ENCODE data around the gene ATP6AP1.
A peak's percentile ranks its signal among the peaks of the same experiment; 100 is the strongest.

ATP6AP1 gene

GRCh38 chrX:154460326-154460725 is 31.8 kb downstream of the ATP6AP1 start:
- TF ChIP-seq, protein P1, sequence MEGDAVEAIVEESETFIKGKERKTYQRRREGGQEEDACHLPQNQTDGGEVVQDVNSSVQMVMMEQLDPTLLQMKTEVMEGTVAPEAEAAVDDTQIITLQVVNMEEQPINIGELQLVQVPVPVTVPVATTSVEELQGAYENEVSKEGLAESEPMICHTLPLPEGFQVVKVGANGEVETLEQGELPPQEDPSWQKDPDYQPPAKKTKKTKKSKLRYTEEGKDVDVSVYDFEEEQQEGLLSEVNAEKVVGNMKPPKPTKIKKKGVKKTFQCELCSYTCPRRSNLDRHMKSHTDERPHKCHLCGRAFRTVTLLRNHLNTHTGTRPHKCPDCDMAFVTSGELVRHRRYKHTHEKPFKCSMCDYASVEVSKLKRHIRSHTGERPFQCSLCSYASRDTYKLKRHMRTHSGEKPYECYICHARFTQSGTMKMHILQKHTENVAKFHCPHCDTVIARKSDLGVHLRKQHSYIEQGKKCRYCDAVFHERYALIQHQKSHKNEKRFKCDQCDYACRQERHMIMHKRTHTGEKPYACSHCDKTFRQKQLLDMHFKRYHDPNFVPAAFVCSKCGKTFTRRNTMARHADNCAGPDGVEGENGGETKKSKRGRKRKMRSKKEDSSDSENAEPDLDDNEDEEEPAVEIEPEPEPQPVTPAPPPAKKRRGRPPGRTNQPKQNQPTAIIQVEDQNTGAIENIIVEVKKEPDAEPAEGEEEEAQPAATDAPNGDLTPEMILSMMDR (IDR thresholded peaks at IDR 0.05; ENCODE audit: low read depth, low read length) = peak; percentile 49
- peak; percentile 65 for DNase-seq
- Histone ChIP-seq H3K27me3 (no peaks in the 10 kb centered on the region), H3K36me3 (peaks cover 5% of the 10 kb centered on the region; the same call in 1 of the 2 replicates), H3K4me3 (ENCODE audit: low read depth, low read length) (no peak overlapping the region), H3K4me1 (peaks cover 9% of the 10 kb centered on the region), H3K9me3 (no peaks in the 10 kb centered on the region)

DNA sequence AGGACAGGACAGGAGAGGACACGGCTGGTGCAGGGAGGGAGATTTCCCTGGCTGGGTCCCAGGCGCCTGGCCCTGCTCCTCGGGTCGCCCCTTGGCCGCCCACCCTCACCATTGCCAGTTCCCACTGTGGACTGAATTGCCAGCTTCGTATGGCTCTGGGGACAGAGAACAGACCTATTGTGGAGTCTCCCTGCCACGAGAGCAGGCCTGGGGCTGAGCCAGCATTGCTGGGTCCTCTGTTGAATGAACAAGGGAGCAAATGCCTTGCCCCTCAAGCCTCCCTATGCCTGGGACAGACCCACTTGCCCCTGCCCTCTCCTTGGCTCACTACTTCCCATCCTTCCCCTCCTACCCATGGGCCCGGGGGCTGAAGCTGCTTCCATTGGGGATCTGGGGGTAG is 33.9 kb downstream of the ATP6AP1 start:
- no peaks in the 10 kb centered on the region for H3K27me3 ChIP-seq
- H3K9me3 ChIP-seq = no peaks in the 10 kb centered on the region
- peaks cover 9% of the 10 kb centered on the region for H3K4me1 ChIP-seq
- no peak for DNase-seq
- TF ChIP-seq, protein P1 (IDR thresholded peaks at IDR 0.05; ENCODE audit: low read depth, low read length) = no peak
- H3K36me3 ChIP-seq = peaks cover 5% of the 10 kb centered on the region; the same call in 1 of the 2 replicates
- H3K4me3 ChIP-seq (ENCODE audit: low read depth, low read length) = no peak overlapping the region

- H3K4me1 ChIP-seq = peaks cover 9% of the 10 kb centered on the region
- H3K27me3 ChIP-seq = no peaks in the 10 kb centered on the region
- peaks cover 5% of the 10 kb centered on the region; the same call in 1 of the 2 replicates for H3K36me3 ChIP-seq
Observed at GRCh38 chrX:154463611-154464220, 35.2 kb downstream of the ATP6AP1 start.

DNA sequence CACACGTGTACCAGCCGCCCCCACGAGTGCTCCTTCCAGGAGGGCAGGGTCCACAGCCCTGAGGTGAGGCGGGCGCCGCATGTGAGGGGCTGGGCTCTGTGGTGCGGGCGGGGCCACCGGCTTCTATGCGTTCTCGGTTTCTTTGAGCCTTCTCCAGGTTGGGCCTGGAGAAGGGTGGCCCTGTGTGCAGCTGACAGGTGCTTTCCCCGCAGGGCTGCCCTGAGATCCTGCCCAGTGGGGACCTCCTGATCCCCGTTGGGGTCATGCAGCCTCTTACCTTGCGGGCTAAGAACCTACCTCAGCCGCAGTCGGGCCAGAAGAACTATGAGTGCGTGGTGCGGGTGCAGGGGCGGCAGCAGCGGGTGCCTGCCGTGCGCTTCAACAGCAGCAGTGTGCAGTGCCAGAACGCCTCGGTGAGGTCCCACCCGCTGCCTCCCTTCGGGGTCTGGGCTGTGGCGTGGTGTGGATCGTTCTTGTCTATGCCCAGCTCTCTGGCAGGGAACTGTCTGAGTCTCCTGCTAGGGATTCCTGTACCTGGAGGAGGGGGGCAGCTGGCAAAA is 36.4 kb downstream of the ATP6AP1 start:
- DNase-seq = no peak
- Histone ChIP-seq H3K4me1 (peaks cover 1% of the 10 kb centered on the region; the same call in 1 of the 2 replicates), H3K27me3 (no peaks in the 10 kb centered on the region), H3K36me3 (peaks cover 5% of the 10 kb centered on the region; the same call in 1 of the 2 replicates), H3K4me3 (ENCODE audit: low read depth, low read length) (no peak overlapping the region), H3K9me3 (no peaks in the 10 kb centered on the region)
- TF ChIP-seq, protein P1 (IDR thresholded peaks at IDR 0.05; ENCODE audit: low read depth, low read length) = no peak

More at GRCh38 chrX:154463611-154464220, 35.2 kb downstream of the ATP6AP1 start:
- Histone ChIP-seq H3K9me3 (no peaks in the 10 kb centered on the region), H3K4me3 (ENCODE audit: low read depth, low read length) (no peak overlapping the region)
- DNase-seq = no peak
- TF ChIP-seq, protein P1 (IDR thresholded peaks at IDR 0.05; ENCODE audit: low read depth, low read length) = no peak

DNA sequence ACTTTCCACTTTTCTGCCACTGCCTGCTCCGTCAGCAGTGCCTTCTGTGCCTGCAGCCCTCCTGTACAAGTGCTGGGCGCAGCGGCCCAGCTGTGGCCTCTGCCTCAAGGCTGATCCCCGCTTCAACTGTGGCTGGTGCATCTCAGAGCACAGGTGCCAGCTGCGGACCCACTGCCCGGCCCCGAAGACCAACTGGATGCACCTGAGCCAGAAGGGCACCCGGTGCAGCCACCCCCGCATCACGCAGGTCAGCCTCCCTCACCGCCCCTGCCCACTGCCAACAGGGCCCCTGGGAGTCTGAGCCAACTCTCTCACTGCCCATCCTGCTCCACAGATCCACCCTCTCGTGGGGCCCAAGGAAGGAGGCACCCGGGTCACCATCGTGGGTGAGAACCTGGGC is 37.1 kb downstream of the ATP6AP1 start:
- TF ChIP-seq, protein P1 (IDR thresholded peaks at IDR 0.05; ENCODE audit: low read depth, low read length) = no peak
- Histone ChIP-seq H3K4me1 (no peaks in the 10 kb centered on the region), H3K9me3 (no peaks in the 10 kb centered on the region), H3K36me3 (peaks cover 4% of the 10 kb centered on the region; the same call in 1 of the 2 replicates), H3K4me3 (ENCODE audit: low read depth, low read length) (no peak overlapping the region), H3K27me3 (no peaks in the 10 kb centered on the region)
- no peak for DNase-seq

GRCh38 chrX:154466036-154466435 is 37.6 kb downstream of the ATP6AP1 start:
- no peaks in the 10 kb centered on the region for H3K27me3 ChIP-seq
- TF ChIP-seq, protein P1 (IDR thresholded peaks at IDR 0.05; ENCODE audit: low read depth, low read length) = no peak
- no peak for DNase-seq
- H3K4me1 ChIP-seq = no peaks in the 10 kb centered on the region
- H3K9me3 ChIP-seq = no peaks in the 10 kb centered on the region
- no peak overlapping the region for H3K4me3 ChIP-seq (ENCODE audit: low read depth, low read length)
- no peaks in the 10 kb centered on the region; the same call in 1 of the 2 replicates for H3K36me3 ChIP-seq

Data from BE2C (cell line).